Activated CD4-positive, alpha-beta T cell treated with anti-CD3 and anti-CD28 coated beads for 24 hours (primary cell): ENCODE data around the gene CASD1.

Experiments
- DNase-seq, 2 donors: peaks; one replicate each; pipeline ENCODE4 v3.0.0-alpha.2; 2020; ENCODE audit warnings: low read depth in 2 of 2

Gene CASD1

DNA sequence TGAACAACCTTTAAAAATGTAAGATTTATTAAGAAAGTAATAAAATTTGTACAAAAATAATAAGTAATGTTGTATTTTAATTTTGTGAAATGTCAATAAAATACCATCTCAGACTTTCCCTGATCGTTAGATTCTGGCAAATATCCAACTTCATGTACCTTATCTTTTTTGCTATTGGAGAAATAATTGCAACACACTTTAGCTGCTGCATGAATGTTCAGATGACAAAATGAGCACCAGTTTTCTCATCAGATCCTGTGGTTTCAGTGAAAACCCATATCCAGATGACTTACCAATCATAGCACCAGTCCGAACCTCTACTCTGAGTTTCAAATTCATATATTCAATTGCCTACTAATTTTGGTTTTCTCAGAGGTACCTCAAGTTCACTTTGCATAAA lies 69.9 kb downstream of the CASD1 start:
- no peak for DNase-seq

DNA sequence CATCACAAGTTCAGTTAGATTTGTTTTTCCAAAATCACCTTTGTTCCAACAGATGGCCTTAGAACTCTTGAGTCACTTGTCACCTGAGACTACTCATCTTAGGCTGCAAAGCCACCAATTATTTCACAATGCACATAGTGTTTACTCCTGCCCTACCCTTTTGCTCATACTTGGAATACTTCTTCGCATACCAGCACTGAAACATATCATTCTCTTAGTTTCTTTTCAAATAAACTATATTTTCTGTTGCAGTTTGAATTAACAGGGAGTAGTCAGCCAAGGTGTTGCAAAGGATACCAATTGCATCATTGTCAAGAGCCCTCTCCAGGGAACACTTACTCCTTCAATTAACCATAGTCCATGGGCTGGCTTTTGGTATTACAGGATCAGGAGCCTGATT lies 71.0 kb downstream of the CASD1 start:
- no peak for DNase-seq

DNA sequence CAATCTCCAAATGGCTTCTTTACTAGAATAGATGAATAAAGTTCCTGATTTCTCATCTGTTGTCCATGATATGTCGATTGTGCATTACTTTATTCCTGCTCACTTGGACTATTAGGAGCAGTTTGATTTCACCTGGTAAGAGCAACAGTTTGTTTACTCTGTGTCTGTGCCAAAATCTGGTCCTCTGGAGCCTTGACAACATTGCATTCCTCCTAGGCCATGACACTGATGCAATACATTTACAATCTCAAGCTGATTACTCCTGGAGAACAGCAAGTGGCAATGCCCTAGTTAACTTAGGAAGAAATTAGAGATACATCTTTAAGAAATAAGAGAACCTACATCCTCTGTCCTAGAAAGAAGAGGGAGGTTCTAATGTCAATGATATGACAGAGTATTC lies 74.5 kb downstream of the CASD1 start:
- no peak for DNase-seq

DNA sequence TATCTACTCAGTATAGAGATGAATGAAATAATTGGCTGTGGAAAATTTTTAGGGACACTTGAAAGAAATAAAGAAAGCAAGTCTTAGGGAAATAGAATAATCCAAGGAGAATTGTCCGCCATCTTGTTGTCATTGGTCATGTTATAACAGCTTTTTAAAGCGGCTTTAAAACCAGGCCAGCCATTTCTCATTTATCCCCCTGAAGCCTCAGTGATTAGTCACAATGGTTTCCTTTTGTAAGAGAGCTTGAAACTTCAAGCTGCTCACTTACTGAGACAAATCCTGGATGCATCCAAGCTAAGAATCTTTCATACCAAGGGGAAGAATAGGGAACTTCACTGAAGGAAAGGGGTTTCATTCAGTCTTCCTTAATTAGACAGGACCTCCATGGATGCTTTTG lies 78.5 kb downstream of the CASD1 start:
- no peak for DNase-seq

DNA sequence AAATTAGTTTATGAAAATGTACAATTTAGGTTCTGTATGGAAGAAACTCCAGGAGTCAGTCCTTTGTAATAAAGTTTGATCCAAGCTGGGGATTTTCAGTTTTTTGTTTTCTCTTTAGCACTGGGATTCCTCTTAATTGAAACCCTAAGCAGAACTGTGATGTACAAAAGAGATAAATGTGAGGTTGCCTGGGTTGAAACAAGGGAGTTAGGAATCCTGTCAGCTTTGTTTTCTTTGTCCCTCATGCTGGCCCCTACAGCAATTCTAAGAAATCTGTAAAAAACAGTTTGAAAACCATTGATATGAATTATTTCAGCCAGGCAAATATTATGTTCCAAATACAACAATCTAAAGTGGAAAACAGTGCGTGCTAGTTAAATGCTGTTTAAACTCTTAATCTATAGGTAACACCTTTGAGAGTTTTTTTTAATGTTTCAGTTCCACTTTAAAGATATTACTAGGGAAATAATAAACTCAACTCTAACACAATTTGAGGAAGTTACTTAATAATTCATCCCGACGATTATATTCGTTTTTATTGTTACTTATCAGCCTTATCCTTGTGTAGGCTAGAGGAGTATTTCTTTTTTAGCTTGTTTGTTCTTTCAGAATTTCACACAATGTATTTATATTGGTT lies 81.0 kb downstream of the CASD1 start:
- DNase-seq, result no peak

DNA sequence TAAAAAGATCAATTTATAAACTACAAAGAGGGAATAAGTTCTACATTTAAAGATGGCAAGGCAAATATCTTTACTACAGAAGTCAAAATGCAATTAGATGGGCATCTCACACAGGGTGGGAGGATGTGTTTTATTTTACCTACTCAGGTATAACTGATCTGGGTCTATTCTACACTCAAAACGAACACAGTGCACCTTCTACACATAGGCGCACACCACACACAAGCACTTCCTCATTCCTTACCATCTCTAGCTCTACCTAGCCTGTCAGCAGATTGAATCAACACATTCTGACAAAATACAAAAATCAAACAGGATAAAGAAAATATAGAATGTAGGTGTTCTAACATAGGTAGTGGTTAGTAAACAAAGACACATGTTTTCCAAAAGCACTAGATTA lies 81.6 kb downstream of the CASD1 start:
- DNase-seq, result no peak

DNA sequence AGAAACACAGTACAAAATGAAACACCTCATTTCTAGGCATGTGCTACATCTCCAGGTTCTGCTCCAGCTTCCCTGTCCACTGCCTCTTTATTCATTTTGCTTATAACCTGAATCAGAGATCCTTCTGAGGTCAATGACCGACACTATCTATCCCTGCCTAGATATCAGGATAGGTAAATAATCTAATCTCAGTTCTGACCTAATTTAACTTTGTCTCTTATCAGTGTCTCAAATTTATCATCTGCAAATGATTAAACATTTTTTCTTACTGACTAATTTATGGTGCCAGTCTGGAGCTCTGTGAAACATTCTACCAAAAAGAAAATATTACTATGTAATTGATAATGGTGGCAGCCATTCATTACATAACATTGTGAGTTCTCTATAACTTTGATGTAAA lies 85.3 kb downstream of the CASD1 start:
- DNase-seq, result no peak

DNA sequence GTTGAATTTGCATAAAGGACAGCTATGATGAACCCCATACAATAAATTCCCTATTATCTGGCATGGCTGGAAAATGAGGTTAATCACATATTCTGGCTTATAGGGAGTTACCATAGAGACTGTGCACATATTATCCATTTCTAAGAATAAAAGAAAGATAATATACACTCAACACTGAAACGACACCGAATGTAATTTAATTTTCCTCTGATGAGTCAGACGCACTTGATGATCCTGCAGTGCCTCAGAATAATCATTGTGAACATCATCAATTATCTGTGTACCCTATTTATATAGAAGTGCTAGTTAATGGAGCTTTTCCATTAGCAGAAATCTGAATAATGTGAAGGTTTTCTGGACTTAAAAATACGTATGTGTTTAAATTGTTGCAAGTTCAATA lies 86.1 kb downstream of the CASD1 start:
- no peak for DNase-seq

DNA sequence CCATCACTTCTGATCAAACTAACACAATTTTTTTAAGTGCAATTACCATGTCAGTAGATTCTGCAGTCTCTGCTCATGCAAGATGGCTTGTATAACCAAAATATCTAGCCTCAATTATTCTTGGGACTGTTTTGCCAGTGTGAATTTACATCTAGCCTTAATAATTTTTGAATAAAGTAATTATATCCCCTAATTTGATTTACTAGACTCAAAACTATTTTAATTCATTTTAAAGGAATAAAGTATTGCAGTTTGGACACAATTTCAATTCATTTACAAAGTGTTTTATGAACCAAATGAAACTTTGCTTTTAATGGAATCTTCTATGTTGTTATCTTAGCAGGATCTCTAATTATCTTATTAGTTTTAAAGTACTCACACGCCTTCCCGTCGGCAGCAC lies 90.7 kb downstream of the CASD1 start:
- DNase-seq, result no peak

DNA sequence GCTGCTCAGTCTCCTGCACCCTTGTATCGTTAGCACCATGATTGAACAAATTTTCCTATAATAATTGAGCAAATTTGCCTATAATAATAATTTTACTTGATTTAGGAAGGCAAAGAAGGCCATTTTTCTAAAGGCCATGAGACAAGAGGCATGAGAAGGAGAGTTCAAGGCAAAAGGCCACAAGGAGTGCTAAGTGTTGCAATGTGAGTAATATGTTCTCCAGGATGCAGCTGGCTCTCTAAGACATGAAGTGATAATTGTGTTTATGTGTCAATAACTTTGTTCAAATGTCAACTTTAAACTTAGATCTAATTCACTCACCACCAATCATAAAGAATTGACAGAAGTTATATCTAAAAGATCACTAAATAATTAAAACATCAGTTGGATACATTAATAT lies 92.6 kb downstream of the CASD1 start:
- DNase-seq, result no peak

DNA sequence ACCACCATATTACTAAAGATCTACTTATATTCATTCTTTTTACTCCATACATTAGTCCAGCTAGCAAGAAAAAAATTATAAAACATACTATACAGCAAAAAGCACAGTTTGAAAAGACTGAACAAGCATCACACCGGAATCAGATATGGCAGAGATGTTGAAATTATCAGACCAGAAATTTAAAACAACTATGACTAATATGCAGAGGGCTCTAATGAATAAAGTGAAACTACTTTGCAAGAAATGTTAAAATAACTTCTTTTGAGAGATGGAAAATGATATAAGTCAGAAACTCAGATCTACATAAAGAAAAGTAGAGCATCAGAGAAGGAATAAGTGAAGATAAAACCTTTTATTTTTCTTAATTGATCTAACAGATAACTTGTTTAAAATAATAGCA lies 95.4 kb downstream of the CASD1 start:
- DNase-seq, result no peak
